PC-3 (cell line): Measurements from ENCODE around the gene PIGQ.

Source experiments
- CTCF ChIP-seq: fragments of 300-600 bp; sonication (generic); conservative IDR thresholded peaks from 2 replicates; pipeline ENCODE4 v1.5.1; 2017; ENCODE audit warnings: antibody characterized with exemption, low read depth, mild to moderate bottlenecking, low read length
- EZH2 ChIP-seq: fragments of 300-600 bp; sonication (generic); IDR thresholded peaks from one replicate; pipeline ENCODE4 v1.6.1; 2017; ENCODE audit warnings: antibody characterized with exemption, mild to moderate bottlenecking, low read length; ENCODE audit not compliant: unreplicated experiment
- EZH2phosphoT487 ChIP-seq: fragments of 300-600 bp; sonication (generic); IDR thresholded peaks from 2 replicates; pipeline ENCODE4 v1.6.1; 2018; ENCODE audit warnings: mild to moderate bottlenecking, antibody characterized with exemption, low read length, borderline replicate concordance

- TF ChIP-seq CTCF: no peak
- no peak for TF ChIP-seq EZH2
- no peak for TF ChIP-seq EZH2phosphoT487
Measured at GRCh38 chr16:528111-529011, 41.4 kb upstream of the PIGQ start.
